Measurements from ENCODE around the gene C12orf75.
"Not testable (repeated sequence)": the region's sequence is repeated elsewhere in the genome, so short reads cannot be mapped to it uniquely, and the experiment has no call there.

- not testable (repeated sequence) for TF ChIP-seq CTCF (IDR thresholded peaks at IDR 0.05; ENCODE audit: insufficient read depth, low read depth, low read length); EZH2 (IDR thresholded peaks at IDR 0.05; ENCODE audit: insufficient read depth, low read length)
These were observed 1.8 kb downstream of the C12orf75 start for GRCh38 chr12:105332286-105332685.

Data from astrocyte (in vitro differentiated cells and primary cell).